ENCODE measurements around the gene PNMT. TPM values are rescaled to one million over a fixed set of nuclear protein-coding genes. Genes with fewer than 3 reads are reported as not detected.

Gene PNMT
- total and polyA plus RNA-seq, 2 of the 4 experiments (the other 2 are of a cell fraction): not detected

GRCh38 chr17:39643271-39643670 is 25.0 kb upstream of the PNMT start:
- TF ChIP-seq FOS (IDR thresholded peaks at IDR 0.05; ENCODE audit: low read depth, low read length): peak; percentile 38; the same call in 1 of the 2 replicates
- no peak for TF ChIP-seq POLR2A (IDR thresholded peaks at IDR 0.05; ENCODE audit: low read depth, low read length)
- dilution Hi-C loops (cut with HindIII; ENCODE audit: low sequenced_read_pairs, unreplicated experiment): no loop called here
- Histone ChIP-seq H3K4me3 (ENCODE audit: insufficient read depth, low read depth, low read length) (no peak overlapping the region), H2BK15ac (ENCODE audit: low read depth, low read length) (no peak overlapping the region), H2AFZ (replicated peaks; ENCODE audit: low read length, poor library complexity) (no peak overlapping the region), H2AK9ac (replicated peaks; ENCODE audit: low read depth, low read length, poor library complexity) (peak overlapping the region; percentile 23), H3K14ac (replicated peaks; ENCODE audit: low read depth, low read length) (no peak overlapping the region), H4K20me1 (ENCODE audit: insufficient read depth, low read length) (peaks cover 63% of the 10 kb centered on the region), H2BK120ac (ENCODE audit: low read depth, low read length) (no peak overlapping the region), H3K4ac (ENCODE audit: low read depth, low read length) (no peak overlapping the region), H3K18ac (ENCODE audit: low read depth, low read length) (no peak overlapping the region), H3K4me1 (ENCODE audit: control insufficient read depth, insufficient read depth, low read length) (peaks cover 15% of the 10 kb centered on the region), H4K5ac (ENCODE audit: low read depth, low read length) (no peak overlapping the region), H3K9me1 (ENCODE audit: insufficient read depth, low read length) (peaks cover 36% of the 10 kb centered on the region), H3K23ac (ENCODE audit: low read depth, low read length) (no peak overlapping the region), H3K36me3 (ENCODE audit: control insufficient read depth, insufficient read depth, low read length) (no peaks in the 10 kb centered on the region), H3K27ac (ENCODE audit: insufficient read depth, low read length) (no peak overlapping the region), H3K79me1 (ENCODE audit: low read depth in 1 of 2, low read length in 2 of 2) (peaks cover 34 to 88% of the 10 kb centered on the region in 2 experiments), H3K27me3 (ENCODE audit: control insufficient read depth, insufficient read depth, low read length) (no peaks in the 10 kb centered on the region), H3K56ac (ENCODE audit: extremely low read depth, insufficient read depth, low read length) (no peak overlapping the region), H2BK20ac (ENCODE audit: low read depth, low read length) (no peak overlapping the region), H2AK5ac (ENCODE audit: low read depth, low read length) (peak overlapping the region; percentile 52), H3K9ac (ENCODE audit: low read depth, low read length) (no peak overlapping the region), H3K4me2 (ENCODE audit: low read depth, low read length) (no peak overlapping the region), H4K8ac (ENCODE audit: low read depth in 2 of 2, low read length in 2 of 2) (peak overlapping the region in 1 of 2 experiments; percentile 29; a peak in 1 of 4 replicates), H3K9me3 (ENCODE audit: control insufficient read depth, insufficient read depth, low read length) (no peaks in the 10 kb centered on the region), H2BK5ac (ENCODE audit: low read depth, low read length, poor library complexity, severe bottlenecking) (no peak overlapping the region), H4K91ac (ENCODE audit: insufficient read depth, low read depth, low read length) (no peak overlapping the region)
- in situ Hi-C loops (cut with MboI; ENCODE audit: low sequenced_read_pairs): no loop called here
- POLR2A ChIA-PET (ENCODE audit: unreplicated experiment): no interaction called here
- intact Hi-C loops (cut with micrococcal nuclease): no loop called here
- CTCF ChIA-PET: interaction anchor here (1.0 kb wide), 1 partner anchor 20 kb away, joined by 3 read pairs; no protein-coding TSS in a partner anchor
- 80% methylated on average over 1 of the region's 4 CpGs; no CpG with 5 or more reads in 1 of the 2 experiments for WGBS, 2 experiments (ENCODE audit: extremely low coverage in 2 of 2, insufficient read length in 1 of 2)
- peak; percentile 34 for DNase-seq
- BruUV-seq (replicated peaks): no TSS peak
- ATAC-seq (ENCODE audit: low read depth): peak; percentile 67

All from IMR-90 (cell line).